Activated T-cell treated with anti-CD3 and anti-CD28 coated beads, Interleukin-2, amount 50 U/mL, for 48 hours (primary cell): ENCODE results near the gene GALNT2.

Experiments used
- DNase-seq, 2 experiments: peaks; one replicate each; pipeline ENCODE4 v3.0.0-alpha.2; 2020

Gene GALNT2

GRCh38 chr1:230136453-230137336 lies 69.7 kb downstream of the GALNT2 start:
- no peak for DNase-seq

- no peak for DNase-seq
These were observed 70.3 kb downstream of the GALNT2 start for GRCh38 chr1:230137337-230137815.

DNA sequence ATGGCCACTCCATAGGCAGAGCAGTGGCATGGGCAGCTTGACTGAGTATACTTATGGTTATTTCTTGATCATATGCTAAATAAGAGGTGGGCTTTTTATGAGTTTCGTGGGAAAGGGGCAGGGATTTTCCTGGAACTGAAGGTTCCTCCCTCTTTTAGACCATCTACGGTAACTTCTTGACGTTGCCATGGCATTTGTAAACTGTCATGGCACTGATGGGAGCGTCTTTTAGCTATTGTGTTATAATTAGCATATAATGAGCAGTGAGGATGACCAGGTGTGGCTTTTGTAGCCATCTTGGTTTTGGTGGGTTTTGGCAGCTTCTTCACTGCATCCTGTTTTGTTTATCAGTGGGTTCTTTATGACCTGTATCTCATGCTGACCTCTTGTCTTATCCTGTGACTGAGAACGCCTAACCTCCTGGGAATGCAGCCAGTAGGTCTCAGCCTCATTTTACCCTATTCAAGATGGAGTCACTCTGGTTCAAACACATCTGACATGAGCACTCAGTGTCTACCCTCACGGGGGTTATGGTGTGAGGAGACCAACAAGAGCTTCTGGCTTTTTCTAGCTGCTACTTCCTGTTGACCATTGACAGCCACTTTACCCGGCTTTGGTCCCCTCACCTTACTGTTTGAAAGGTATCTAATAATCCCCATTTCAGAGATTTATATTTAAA lies 71.7 kb downstream of the GALNT2 start:
- DNase-seq, result no peak

- no peak for DNase-seq
These were observed 72.3 kb downstream of the GALNT2 start for GRCh38 chr1:230139315-230139714.

- no peak for DNase-seq
These were observed 72.7 kb downstream of the GALNT2 start for GRCh38 chr1:230139741-230140140.

- no peak for DNase-seq
These were observed 73.4 kb downstream of the GALNT2 start for GRCh38 chr1:230140221-230141020.

GRCh38 chr1:230141021-230141648 lies 74.1 kb downstream of the GALNT2 start:
- peak in 1 of 2 experiments; percentile 30 for DNase-seq

- no peak for DNase-seq
These were observed 75.0 kb downstream of the GALNT2 start for GRCh38 chr1:230141797-230142607.

GRCh38 chr1:230142608-230143210 lies 75.7 kb downstream of the GALNT2 start:
- DNase-seq, result no peak

GRCh38 chr1:230143534-230143933 lies 76.5 kb downstream of the GALNT2 start:
- DNase-seq, result no peak

DNA sequence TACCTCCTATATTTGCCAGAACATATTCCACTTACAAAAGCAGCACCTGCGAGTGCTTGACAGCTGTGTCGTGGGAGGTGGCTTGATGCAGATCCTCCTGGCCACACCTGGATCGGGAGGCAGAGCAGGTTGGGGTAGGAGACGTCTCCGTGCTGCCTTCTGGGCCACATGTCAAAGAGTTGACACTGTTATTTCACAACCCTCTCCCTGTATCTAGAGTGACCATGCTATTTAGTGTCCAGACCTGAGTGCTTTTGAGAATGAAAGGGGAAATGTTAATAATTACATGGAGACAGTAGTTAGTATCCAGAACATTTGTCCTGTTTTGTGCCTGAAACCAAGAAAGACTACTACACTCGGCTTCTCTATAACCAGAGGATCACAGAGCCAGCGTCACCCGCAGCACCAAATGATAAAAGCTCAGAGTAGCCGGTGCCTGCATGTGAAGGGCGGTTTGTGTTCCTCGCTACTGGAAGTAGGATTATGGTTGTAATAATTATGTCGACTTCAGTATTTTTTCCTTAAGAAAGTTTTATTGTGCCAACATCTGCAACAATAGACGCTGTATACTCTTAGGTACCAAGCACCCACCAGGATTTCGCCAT lies 77.1 kb downstream of the GALNT2 start:
- DNase-seq, result no peak

DNA sequence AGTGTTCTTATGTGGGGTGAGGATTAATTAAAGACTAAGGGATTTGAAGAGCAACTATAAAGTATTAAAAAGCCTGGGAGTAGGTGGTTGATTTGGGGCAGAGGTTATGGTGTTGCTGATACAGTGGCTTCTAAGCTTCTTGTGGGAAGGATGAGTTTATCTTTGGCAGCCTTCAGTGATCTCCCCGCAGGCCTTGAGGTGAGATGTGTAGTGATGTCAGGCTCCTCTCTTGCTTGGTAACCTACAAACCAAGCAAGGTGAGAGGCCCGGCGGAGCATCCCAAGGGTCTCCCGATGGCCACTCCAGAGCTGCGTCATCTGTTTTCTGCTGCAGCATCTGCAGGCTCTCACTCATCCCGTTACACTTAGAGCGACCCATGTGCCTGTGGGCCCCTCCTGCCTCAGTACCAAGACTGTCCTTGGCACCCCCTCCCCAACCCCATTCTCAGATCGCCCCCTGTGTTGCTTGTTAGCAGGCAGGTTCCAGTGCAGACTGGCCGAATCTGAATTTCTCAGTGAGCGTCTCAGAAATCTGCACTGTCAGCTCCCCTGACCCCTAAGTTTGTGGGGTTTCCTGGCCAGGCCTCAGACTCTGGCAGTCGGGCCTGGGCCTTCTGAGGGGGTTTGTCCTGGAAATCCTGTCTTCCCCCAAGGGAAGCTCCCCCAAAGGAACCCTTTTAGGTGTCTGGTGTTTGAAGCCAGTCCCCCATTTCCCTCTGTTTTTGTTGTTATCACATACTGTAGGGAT lies 77.9 kb downstream of the GALNT2 start:
- DNase-seq, result no peak

DNA sequence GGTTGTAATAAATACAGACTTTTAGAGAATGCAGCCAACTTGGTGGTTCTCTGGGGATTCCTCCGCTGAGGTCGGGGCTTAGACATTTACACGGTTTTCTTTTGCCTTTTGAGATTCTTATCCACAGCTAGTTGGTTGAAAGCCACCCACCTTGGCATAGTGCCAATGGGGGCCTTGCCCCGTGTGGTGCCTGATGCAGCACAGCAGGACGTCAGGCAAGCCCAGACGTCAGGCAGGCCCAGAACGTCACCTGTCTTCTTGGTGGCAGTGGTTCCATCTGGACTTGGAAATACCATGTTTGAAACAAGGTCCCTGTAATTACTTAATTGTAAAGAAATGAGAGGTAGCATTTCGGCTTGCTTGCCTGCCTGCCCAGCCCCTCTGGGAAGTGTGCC lies 78.5 kb downstream of the GALNT2 start:
- DNase-seq, result no peak

DNA sequence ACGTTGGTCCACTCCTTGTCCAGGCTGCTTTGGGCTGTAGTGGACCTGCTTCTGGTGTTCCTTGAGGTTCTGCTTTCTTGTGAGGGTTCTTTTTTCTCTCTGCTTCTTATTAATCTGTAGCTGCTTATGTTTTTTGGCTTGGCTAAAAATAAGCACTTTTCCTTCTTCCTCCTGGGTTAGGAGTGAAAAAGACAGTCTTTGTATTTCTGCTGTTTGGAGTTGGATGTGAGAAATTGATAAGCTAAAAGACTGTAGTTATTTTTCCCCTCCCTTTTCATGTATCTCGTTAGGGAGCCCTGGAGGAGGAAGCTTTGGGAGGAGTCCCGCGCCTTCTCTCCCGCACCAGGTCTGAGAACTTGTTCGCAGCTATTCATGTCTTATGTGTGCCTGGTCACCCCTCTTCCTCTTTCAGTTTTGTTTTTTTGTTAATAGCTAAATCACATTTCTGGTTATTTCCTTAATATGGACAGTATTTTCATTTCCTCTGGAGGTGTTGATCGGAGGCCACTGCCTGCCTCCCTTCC lies 79.0 kb downstream of the GALNT2 start:
- no peak for DNase-seq

DNA sequence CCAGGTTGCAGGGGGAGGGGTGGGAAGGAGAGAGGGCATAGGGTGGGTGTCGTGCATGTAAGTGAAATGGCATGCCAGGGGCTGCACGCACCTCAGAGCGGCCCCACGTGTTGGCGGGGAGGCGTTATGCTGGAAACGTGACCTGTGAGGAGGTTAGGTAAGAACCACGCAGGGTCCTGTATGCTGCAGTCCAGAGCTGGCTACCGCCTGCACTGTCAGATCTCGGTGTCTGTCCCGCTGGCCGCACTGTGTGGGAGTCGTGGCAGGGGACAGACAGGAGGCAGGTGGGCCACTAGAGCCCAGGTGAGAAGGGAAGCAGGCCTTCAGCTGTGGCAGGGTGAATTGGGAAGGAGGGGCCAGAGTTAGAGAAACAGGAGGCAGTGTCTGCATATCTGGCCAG lies 79.7 kb downstream of the GALNT2 start:
- no peak for DNase-seq

GRCh38 chr1:230147253-230148125 lies 80.5 kb downstream of the GALNT2 start:
- no peak for DNase-seq

GRCh38 chr1:230148126-230148652 lies 81.2 kb downstream of the GALNT2 start:
- DNase-seq, result no peak

DNA sequence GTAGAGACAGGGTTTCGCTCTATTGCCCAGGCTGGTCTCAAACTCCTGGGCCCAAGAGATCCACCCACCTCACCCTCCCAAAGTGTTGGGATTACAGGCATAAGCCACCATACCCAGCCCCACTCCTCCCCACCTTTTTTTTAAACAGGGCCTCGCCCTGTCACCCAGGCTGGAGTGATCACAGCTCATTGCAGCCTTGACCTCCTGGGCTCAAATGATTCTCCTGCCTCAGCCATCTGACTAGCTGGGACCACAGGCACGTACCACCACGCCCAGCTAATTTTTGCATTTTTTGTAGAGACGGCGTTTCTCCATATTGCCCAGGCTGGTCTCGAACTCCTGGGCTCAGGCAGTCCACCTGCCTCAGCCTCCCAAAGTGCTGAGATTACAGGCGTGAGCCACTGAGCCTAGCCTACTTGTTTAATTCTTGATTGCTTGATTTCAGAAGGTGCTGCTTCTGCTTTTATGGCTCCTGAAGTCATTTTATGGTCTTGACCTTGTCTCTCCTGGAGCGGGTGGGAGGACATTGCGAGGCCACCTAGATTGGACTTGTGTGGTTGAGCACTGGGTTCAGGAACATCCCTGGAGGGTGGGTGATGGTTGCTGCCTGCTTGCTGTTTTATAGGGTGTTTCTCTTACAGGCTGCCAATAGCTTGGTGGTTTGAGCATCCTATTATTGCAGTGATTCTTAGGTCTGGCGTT lies 81.9 kb downstream of the GALNT2 start:
- DNase-seq, result no peak
